Smooth muscle cell of bladder (primary cell): Measurements from ENCODE around the gene API5. TPM values are rescaled to one million over a fixed set of nuclear protein-coding genes. Genes with fewer than 3 reads are reported as not detected.

Experiments used
- total RNA-seq: library from RNA; depleted of rRNA; stranded (reverse); fragments of >200 nt; gene quantifications from 2 replicates; pipeline ENCODE4 v1.2.3, GENCODE V29; 2014

API5 gene
- 51.8 and 63.0 TPM in 2 replicates for total RNA-seq

GRCh38 chr11:43311791-43312607 lies at the start of gene API5:
Gene API5 (plus strand): TSS chr11:43311996. CDS start chr11:43312128, 132 bp downstream.

DNA sequence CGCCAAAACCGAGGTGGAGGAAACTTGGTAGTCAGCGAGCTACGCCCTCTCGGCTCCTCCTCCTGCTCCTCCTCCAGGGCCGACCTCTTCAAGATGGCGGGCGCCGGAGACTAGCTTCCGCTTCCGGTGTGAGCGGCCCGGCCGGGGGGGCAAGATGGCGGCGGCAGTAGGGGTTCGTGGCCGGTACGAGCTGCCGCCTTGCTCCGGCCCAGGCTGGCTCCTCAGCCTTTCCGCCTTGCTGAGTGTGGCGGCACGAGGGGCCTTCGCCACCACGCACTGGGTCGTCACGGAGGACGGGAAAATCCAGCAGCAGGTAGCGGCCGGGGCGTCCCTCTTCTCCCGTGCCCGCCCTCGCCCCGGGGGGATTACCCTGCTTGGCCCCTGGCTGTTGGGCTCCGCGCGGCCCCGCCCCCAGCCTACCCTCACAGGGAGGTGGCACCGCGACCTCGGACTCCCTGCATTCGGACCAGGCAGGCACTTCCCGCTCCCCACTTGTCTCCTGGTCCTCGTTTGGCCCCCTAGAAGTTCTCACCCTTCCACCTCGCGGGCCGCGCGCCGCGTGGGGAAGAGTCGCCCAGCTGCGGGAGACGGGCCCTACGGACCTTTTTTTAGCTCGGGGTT lies 47.1 kb downstream of the API5 start, which contains the start of gene TTC17:
Gene TTC17 (plus strand): TSS at position 120 of the 621 bp plus-strand sequence. CDS start 35 bp downstream, at position 155.

Other genes starting within 250 kb of the API5 start
- 70.3 and 72.7 TPM in 2 replicates for gene TTC17, start 46.9 kb downstream of the API5 start, total RNA-seq